Neural progenitor cell (in vitro differentiated cells): Measurements from ENCODE around the gene ALKBH4.

Experiments used
- CTCF ChIP-seq: fragments of 200-600 bp; sonication (generic); IDR thresholded peaks from 2 replicates; pipeline ENCODE4 v1.5.1; 2017; ENCODE audit warnings: antibody characterized with exemption, mild to moderate bottlenecking
- EZH2phosphoT487 ChIP-seq: fragments of 200-600 bp; sonication (generic); IDR thresholded peaks from 2 replicates; pipeline ENCODE4 v1.6.1; 2017; ENCODE audit warnings: antibody characterized with exemption

- TF ChIP-seq CTCF (no peak), EZH2phosphoT487 (no peak)
These were observed 42.9 kb downstream of the ALKBH4 start for GRCh38 chr7:102421706-102422240.
